AG10803 (cell line): ENCODE measurements around the gene TRPM3.

Experiments used
- DNase-seq: peaks from one replicate; pipeline ENCODE4 v3.0.0; 2010; ENCODE audit warnings: low read depth
- H3K4me3 ChIP-seq: 2 replicates; pipeline ENCODE4 v1.5.1; 2011; ENCODE audit warnings: mild to moderate bottlenecking, low read length, control low read depth
- CTCF ChIP-seq: conservative IDR thresholded peaks from 2 replicates; pipeline ENCODE4 v1.5.1; 2011; ENCODE audit warnings: mild to moderate bottlenecking, low read length, control low read depth, inconsistent platforms

The TRPM3 gene

GRCh38 chr9:71010258-71010657 lies 111.2 kb downstream of the TRPM3 start:
- no peak overlapping the region for H3K4me3 ChIP-seq
- TF ChIP-seq CTCF: no peak
- no peak for DNase-seq

- no peak overlapping the region for H3K4me3 ChIP-seq
- no peak for TF ChIP-seq CTCF
- no peak for DNase-seq
Measured at GRCh38 chr9:71005456-71005855, 116.0 kb downstream of the TRPM3 start.

GRCh38 chr9:71004196-71004595 lies 117.2 kb downstream of the TRPM3 start:
- no peak for TF ChIP-seq CTCF
- peak; percentile 60 for DNase-seq
- no peak overlapping the region for H3K4me3 ChIP-seq

- DNase-seq: no peak
- TF ChIP-seq CTCF: no peak; the same call in 1 of the 2 replicates
- no peak overlapping the region for H3K4me3 ChIP-seq
Measured at GRCh38 chr9:71003346-71003745, 118.1 kb downstream of the TRPM3 start.

GRCh38 chr9:71001780-71002386 lies 119.5 kb downstream of the TRPM3 start:
- DNase-seq: peak; percentile 23
- peak; percentile 64 for TF ChIP-seq CTCF
- no peak overlapping the region for H3K4me3 ChIP-seq

GRCh38 chr9:70998962-70999361 lies 122.5 kb downstream of the TRPM3 start:
- no peak for TF ChIP-seq CTCF
- no peak overlapping the region for H3K4me3 ChIP-seq
- peak; percentile 29 for DNase-seq

- DNase-seq: peak; percentile 70
- no peak overlapping the region for H3K4me3 ChIP-seq
- no peak for TF ChIP-seq CTCF
Measured at GRCh38 chr9:70995511-70995910, 125.9 kb downstream of the TRPM3 start.
